Nephron (organoid): Measurements from ENCODE around the gene PLXNA4.
A peak's percentile ranks its signal among the peaks of the same experiment; 100 is the strongest.

ENCODE experiments used
- H3K27ac Mint-ChIP-seq, 3 experiments: 2 replicates each; pipeline ENCODE4 v1.8.0; 2020; ENCODE audit warnings: mixed read lengths in 3 of 3, mild to moderate bottlenecking in 2 of 3, moderate library complexity in 1 of 3
- H3K27me3 Mint-ChIP-seq: 2 replicates; pipeline ENCODE4 v1.8.0; 2021; ENCODE audit warnings: low read depth, mild to moderate bottlenecking, moderate library complexity, mixed read lengths
- H3K36me3 Mint-ChIP-seq: 2 replicates; pipeline ENCODE4 v1.8.0; 2020; ENCODE audit warnings: low read depth, mixed read lengths
- H3K4me1 Mint-ChIP-seq: 2 replicates; pipeline ENCODE4 v1.8.0; 2020; ENCODE audit warnings: mixed read lengths
- H3K4me3 Mint-ChIP-seq, 3 experiments: 2 replicates each; pipeline ENCODE4 v1.8.0; 2020; ENCODE audit warnings: mild to moderate bottlenecking in 3 of 3, mixed read lengths in 3 of 3, moderate library complexity in 2 of 3
- H3K9me3 Mint-ChIP-seq: 2 replicates; pipeline ENCODE4 v1.8.0; 2020; ENCODE audit warnings: mixed read lengths
- TF ChIP-seq, protein P1 (sequence below), 3 experiments: fragments of 200-600 bp; sonication (generic); IDR thresholded peaks; one replicate each; pipeline ENCODE4 v1.5.0; 2021; ENCODE audit warnings: antibody characterized with exemption in 3 of 3; ENCODE audit not compliant: unreplicated experiment in 3 of 3

The PLXNA4 gene

DNA sequence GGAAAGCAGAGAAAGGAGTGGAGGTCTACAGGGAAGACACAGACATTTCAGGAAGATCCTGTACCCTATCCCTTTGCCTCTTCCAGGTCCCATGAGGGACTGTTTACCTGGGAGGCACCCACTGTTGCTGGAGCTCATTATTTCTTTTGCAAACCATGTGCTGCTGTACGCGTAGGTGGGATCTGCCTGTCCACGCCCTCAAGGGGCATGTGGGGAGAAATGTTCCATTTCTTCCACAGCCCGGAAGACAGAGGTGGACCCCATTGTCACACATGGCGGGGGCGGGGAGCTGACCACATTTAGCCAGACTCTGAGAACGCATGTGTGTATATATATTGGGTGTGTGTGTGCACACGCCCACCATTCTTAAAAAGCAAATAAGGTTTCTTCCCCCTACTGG lies 2.0 kb downstream of the PLXNA4 start:
- TF ChIP-seq, protein P1, sequence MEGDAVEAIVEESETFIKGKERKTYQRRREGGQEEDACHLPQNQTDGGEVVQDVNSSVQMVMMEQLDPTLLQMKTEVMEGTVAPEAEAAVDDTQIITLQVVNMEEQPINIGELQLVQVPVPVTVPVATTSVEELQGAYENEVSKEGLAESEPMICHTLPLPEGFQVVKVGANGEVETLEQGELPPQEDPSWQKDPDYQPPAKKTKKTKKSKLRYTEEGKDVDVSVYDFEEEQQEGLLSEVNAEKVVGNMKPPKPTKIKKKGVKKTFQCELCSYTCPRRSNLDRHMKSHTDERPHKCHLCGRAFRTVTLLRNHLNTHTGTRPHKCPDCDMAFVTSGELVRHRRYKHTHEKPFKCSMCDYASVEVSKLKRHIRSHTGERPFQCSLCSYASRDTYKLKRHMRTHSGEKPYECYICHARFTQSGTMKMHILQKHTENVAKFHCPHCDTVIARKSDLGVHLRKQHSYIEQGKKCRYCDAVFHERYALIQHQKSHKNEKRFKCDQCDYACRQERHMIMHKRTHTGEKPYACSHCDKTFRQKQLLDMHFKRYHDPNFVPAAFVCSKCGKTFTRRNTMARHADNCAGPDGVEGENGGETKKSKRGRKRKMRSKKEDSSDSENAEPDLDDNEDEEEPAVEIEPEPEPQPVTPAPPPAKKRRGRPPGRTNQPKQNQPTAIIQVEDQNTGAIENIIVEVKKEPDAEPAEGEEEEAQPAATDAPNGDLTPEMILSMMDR (IDR thresholded peaks at IDR 0.05; ENCODE audit: unreplicated experiment in 3 of 3), result no peak
- Mint-ChIP-seq H3K36me3 (no peaks in the 10 kb centered on the region), H3K9me3 (no peaks in the 10 kb centered on the region), H3K4me3 (peak overlapping the region; percentile 80 to 90 (median 83)), H3K27me3 (peaks cover 86% of the 10 kb centered on the region), H3K4me1 (peaks cover 44% of the 10 kb centered on the region), H3K27ac (no peak overlapping the region)

DNA sequence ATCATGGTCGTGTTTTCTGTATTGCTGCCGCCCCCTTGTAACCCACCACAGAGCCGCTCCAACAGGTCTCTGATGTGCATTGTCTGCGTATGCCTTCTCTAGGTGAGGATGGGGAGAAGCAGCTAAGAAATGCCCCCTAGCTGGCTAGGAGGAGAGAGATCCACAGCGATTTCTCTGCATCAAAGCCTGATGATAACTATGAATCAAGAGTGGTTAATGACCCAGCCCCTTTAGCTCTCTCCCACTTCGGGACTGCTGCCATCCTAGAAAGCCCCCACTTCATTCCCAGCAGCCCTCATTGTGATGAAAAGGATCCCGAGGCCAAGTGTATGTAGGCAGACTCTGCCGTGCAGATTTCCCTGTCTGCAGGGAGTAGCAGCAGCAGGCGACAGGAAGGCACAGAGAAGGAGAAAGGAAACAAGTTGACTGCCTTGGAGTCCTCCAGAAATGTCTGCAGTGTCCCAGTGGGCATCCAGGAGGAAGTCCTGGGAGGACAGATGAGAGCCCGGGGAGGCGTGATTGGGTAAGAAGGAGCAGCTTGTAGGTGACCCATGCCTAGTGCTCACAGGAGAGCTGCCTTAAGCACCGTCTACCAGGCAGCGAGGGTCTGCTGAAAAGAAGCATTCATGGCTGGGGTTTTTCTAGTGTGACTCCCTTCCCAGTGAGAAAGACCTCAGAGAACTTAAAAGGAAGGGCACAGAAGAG lies 2.9 kb downstream of the PLXNA4 start:
- TF ChIP-seq, protein P1 (IDR thresholded peaks at IDR 0.05; ENCODE audit: unreplicated experiment in 3 of 3), result no peak
- H3K9me3 Mint-ChIP-seq, result no peaks in the 10 kb centered on the region
- no peak overlapping the region for H3K27ac Mint-ChIP-seq
- no peaks in the 10 kb centered on the region for H3K36me3 Mint-ChIP-seq
- peak overlapping the region; percentile 75 to 90 (median 83) for H3K4me3 Mint-ChIP-seq
- peaks cover 83% of the 10 kb centered on the region for H3K27me3 Mint-ChIP-seq
- H3K4me1 Mint-ChIP-seq, result peaks cover 44% of the 10 kb centered on the region

DNA sequence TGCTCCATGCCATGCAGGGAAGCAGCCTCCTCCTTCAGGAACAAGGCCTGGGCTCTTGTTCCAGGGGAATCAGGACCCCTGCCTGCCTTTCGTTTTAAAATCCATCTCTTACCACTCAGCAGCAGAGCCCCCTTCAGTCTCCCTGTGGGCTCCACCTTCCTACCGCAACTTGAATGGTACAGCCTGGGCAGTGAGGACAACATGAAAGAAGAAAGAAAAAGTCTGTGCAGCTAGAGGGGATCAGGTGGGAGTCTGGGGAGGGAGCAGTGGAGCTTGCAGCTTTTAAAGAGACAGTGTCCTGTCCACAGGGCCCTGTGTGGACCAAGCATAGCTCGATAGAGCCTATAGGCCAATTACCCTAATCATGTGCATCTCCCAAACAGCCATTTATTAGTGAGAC lies 3.7 kb downstream of the PLXNA4 start:
- Mint-ChIP-seq H3K4me3 (peak overlapping the region; percentile 2 to 24 (median 10)), H3K27ac (no peak overlapping the region), H3K27me3 (peaks cover 83% of the 10 kb centered on the region), H3K4me1 (peaks cover 44% of the 10 kb centered on the region), H3K36me3 (no peaks in the 10 kb centered on the region), H3K9me3 (no peaks in the 10 kb centered on the region)
- TF ChIP-seq, protein P1 (IDR thresholded peaks at IDR 0.05; ENCODE audit: unreplicated experiment in 3 of 3), result no peak

DNA sequence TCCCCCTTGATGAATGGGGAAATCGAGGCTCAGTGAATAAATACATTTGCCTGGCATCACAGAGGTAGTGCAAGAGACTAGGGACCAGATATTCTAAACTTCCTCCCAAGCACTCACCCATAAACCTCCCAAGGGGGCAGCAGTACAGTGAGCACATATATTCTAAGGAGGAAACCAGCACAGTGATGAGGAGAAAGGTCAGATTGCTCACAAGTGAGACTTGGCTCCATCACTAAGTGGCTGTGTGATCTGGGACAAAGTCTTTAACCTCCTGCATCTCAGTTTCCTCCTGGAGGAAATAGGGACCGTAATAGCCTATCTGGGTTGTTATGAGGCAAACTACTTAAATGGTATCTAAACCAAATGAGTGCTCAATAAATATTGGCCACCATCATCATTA lies 4.3 kb downstream of the PLXNA4 start:
- Mint-ChIP-seq H3K27ac (no peak overlapping the region), H3K27me3 (peaks cover 82% of the 10 kb centered on the region), H3K4me3 (peak overlapping the region in 1 of 3 experiments; percentile 24), H3K9me3 (no peaks in the 10 kb centered on the region), H3K4me1 (peaks cover 44% of the 10 kb centered on the region), H3K36me3 (no peaks in the 10 kb centered on the region)
- TF ChIP-seq, protein P1 (IDR thresholded peaks at IDR 0.05; ENCODE audit: unreplicated experiment in 3 of 3), result no peak

DNA sequence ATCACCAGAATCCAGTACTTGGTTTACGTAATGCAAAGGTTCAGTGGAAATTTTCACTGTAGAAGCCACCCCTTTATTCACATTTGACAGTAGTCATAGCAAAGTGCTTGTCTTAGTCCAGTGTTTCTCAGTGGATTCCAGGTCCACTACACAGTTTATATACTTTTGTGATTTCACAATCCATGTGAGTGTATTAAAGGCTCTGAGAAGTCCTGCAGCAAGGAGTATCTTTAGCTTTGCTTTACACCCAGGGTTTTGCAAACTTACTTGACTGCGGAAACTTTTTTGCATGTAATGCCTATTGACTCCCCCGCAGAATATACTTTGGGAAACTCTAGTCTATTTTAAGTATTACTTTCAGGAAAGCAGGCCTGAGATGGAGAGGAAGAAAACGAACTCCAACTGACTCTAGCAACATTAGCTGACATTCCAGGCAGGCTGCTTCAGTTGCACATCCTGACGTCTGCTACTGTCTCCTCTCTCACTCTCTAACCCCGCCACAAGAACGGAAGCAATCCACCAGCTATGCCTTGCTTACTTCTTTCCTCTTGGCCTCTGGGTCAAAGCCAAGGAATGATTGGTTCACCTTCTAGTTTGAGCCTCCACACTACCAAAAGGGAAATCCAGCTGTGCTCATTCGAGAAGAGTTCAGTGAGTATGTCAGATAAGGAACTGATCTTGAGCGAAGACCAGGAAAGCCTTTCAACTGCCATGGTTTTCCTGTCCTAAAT lies 6.2 kb downstream of the PLXNA4 start:
- Mint-ChIP-seq H3K27ac (no peak overlapping the region), H3K27me3 (peaks cover 85% of the 10 kb centered on the region), H3K4me3 (no peak overlapping the region), H3K4me1 (peaks cover 36% of the 10 kb centered on the region), H3K9me3 (no peaks in the 10 kb centered on the region), H3K36me3 (no peaks in the 10 kb centered on the region)
- TF ChIP-seq, protein P1 (IDR thresholded peaks at IDR 0.05; ENCODE audit: unreplicated experiment in 3 of 3), result no peak
